ENCODE measurements around the gene PLA2R1.

PLA2R1 gene

DNA sequence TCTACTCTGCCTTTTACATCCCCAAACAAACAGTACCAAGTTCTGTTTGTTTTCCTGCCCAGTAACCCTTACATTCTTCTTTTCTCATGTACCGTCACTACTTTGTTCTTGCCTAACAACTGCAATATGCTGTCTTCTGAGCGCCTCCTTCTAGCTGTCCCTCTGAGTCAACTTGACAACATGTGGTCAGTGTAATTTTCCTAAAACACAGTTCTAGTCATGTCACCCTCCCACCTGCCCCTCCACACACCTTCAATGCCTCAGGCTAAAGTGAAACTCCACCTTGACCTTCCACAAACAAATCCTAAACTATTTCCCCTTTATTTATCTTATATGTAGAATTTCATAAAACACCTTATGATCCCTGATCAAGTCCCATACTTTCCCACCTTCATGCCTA lies 139.9 kb downstream of the PLA2R1 start:
- Histone ChIP-seq H3F3A (ENCODE audit: insufficient read depth, low read length) (no peaks in the 10 kb centered on the region), H3K4me1 (ENCODE audit: insufficient read depth, low read length, severe bottlenecking) (peaks cover 4% of the 10 kb centered on the region), H3K27ac (ENCODE audit: low read depth, low read length, poor library complexity, severe bottlenecking) (no peak overlapping the region), H3K27me3 (ENCODE audit: insufficient read depth, low read length) (no peaks in the 10 kb centered on the region; the same call in 1 of the 2 replicates), H3K79me2 (ENCODE audit: insufficient read depth, low read length) (no peaks in the 10 kb centered on the region), H3K4me2 (ENCODE audit: low read length) (no peak overlapping the region), H3K4me3 (ENCODE audit: low read depth, low read length, poor library complexity, severe bottlenecking) (no peak overlapping the region), H2AFZ (ENCODE audit: low read length) (no peak overlapping the region), H3K9ac (ENCODE audit: low read length) (no peak overlapping the region), H4K20me1 (ENCODE audit: insufficient read depth, low read length) (no peaks in the 10 kb centered on the region), H3K9me2 (ENCODE audit: low read depth, low read length) (no peaks in the 10 kb centered on the region), H3K9me3 (ENCODE audit: low read length) (no peaks in the 10 kb centered on the region), H3K36me3 (ENCODE audit: insufficient read depth, low read length) (no peaks in the 10 kb centered on the region)
- TF ChIP-seq EZH2 (IDR thresholded peaks at IDR 0.05; ENCODE audit: borderline replicate concordance, low read length): no peak
- TF ChIP-seq, protein P1, sequence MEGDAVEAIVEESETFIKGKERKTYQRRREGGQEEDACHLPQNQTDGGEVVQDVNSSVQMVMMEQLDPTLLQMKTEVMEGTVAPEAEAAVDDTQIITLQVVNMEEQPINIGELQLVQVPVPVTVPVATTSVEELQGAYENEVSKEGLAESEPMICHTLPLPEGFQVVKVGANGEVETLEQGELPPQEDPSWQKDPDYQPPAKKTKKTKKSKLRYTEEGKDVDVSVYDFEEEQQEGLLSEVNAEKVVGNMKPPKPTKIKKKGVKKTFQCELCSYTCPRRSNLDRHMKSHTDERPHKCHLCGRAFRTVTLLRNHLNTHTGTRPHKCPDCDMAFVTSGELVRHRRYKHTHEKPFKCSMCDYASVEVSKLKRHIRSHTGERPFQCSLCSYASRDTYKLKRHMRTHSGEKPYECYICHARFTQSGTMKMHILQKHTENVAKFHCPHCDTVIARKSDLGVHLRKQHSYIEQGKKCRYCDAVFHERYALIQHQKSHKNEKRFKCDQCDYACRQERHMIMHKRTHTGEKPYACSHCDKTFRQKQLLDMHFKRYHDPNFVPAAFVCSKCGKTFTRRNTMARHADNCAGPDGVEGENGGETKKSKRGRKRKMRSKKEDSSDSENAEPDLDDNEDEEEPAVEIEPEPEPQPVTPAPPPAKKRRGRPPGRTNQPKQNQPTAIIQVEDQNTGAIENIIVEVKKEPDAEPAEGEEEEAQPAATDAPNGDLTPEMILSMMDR (IDR thresholded peaks at IDR 0.05; ENCODE audit: low read length): no peak

DNA sequence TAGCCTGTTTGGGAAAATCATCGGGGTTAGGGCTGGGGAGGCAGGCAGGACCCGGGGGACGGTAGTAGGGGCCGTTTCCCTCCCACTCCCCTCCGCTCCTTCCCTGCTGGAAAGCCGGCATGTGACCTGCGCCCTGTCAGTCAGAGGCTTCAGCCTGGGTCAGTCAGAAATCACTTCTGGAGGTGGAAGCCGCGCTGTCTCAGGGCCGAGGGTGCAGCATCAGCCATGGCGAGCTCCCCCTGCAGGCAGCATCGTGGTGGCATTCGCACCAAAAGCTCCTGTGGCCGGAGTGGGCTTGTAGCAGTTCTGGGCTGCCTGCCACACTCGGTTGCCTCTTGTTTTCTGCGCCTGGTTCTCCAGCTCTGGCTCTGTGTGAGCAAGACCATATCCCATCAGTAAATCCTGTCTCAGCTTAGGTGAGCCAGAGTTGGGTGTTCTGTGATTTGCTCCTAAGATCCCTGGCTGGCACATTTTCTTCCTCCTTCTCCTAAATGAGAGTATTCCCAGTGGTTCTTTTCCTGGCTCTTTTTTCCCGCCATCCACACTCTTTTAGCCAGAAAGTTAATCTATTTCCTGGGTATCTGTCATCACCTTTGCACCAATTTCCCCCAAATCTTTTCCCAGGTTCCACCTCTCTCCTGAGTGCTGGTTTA lies 140.5 kb downstream of the PLA2R1 start:
- no peak overlapping the region for H3K4me2 ChIP-seq (ENCODE audit: low read length)
- no peaks in the 10 kb centered on the region; the same call in 1 of the 2 replicates for H3K27me3 ChIP-seq (ENCODE audit: insufficient read depth, low read length)
- no peaks in the 10 kb centered on the region for H3K36me3 ChIP-seq (ENCODE audit: insufficient read depth, low read length)
- H2AFZ ChIP-seq (ENCODE audit: low read length): no peak overlapping the region
- H3K4me1 ChIP-seq (ENCODE audit: insufficient read depth, low read length, severe bottlenecking): peaks cover 4% of the 10 kb centered on the region
- no peaks in the 10 kb centered on the region for H3K9me3 ChIP-seq (ENCODE audit: low read length)
- H3K9me2 ChIP-seq (ENCODE audit: low read depth, low read length): no peaks in the 10 kb centered on the region
- H3K9ac ChIP-seq (ENCODE audit: low read length): no peak overlapping the region
- no peaks in the 10 kb centered on the region for H4K20me1 ChIP-seq (ENCODE audit: insufficient read depth, low read length)
- no peak overlapping the region for H3K4me3 ChIP-seq (ENCODE audit: low read depth, low read length, poor library complexity, severe bottlenecking)
- TF ChIP-seq, protein P1 (IDR thresholded peaks at IDR 0.05; ENCODE audit: low read length): peak; percentile 87
- no peak for TF ChIP-seq EZH2 (IDR thresholded peaks at IDR 0.05; ENCODE audit: borderline replicate concordance, low read length)
- H3K79me2 ChIP-seq (ENCODE audit: insufficient read depth, low read length): no peaks in the 10 kb centered on the region
- H3K27ac ChIP-seq (ENCODE audit: low read depth, low read length, poor library complexity, severe bottlenecking): no peak overlapping the region
- no peaks in the 10 kb centered on the region for H3F3A ChIP-seq (ENCODE audit: insufficient read depth, low read length)

DNA sequence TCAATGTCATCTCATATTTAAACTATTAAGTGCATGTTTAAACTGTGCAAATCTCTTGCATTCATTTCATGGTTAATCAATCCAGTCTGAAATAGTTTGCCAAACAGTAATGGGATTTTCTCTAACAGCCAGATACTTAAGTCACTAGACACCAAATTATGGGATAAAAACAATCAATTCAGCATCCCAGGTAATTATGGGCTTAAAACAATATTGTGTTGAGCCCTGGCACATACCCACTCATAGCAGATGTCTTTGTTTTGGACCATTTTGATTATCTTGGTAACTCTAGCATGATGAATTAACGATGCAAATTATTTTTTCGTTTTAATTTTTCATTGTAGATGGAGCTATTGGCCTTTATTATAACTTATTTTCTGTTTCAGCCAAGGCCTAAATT lies 145.9 kb downstream of the PLA2R1 start:
- no peak overlapping the region for H2AFZ ChIP-seq (ENCODE audit: low read length)
- H3K4me2 ChIP-seq (ENCODE audit: low read length): no peak overlapping the region
- no peaks in the 10 kb centered on the region for H3K9me2 ChIP-seq (ENCODE audit: low read depth, low read length)
- H3K4me1 ChIP-seq (ENCODE audit: insufficient read depth, low read length, severe bottlenecking): no peaks in the 10 kb centered on the region
- no peak for TF ChIP-seq EZH2 (IDR thresholded peaks at IDR 0.05; ENCODE audit: borderline replicate concordance, low read length)
- TF ChIP-seq, protein P1 (IDR thresholded peaks at IDR 0.05; ENCODE audit: low read length): no peak
- no peaks in the 10 kb centered on the region for H3K9me3 ChIP-seq (ENCODE audit: low read length)
- H3K27ac ChIP-seq (ENCODE audit: low read depth, low read length, poor library complexity, severe bottlenecking): no peak overlapping the region
- H3K27me3 ChIP-seq (ENCODE audit: insufficient read depth, low read length): no peaks in the 10 kb centered on the region
- H3F3A ChIP-seq (ENCODE audit: insufficient read depth, low read length): no peaks in the 10 kb centered on the region
- H3K36me3 ChIP-seq (ENCODE audit: insufficient read depth, low read length): no peaks in the 10 kb centered on the region
- no peaks in the 10 kb centered on the region for H4K20me1 ChIP-seq (ENCODE audit: insufficient read depth, low read length)
- no peak overlapping the region for H3K9ac ChIP-seq (ENCODE audit: low read length)
- no peak overlapping the region for H3K4me3 ChIP-seq (ENCODE audit: low read depth, low read length, poor library complexity, severe bottlenecking)
- H3K79me2 ChIP-seq (ENCODE audit: insufficient read depth, low read length): no peaks in the 10 kb centered on the region
